Measurements from ENCODE around the gene ZNF273.
"Not testable (repeated sequence)": the region's sequence is repeated elsewhere in the genome, so short reads cannot be mapped to it uniquely, and the experiment has no call there.

Gene ZNF273

GRCh38 chr7:64947252-64948000, 44.4 kb downstream of the ZNF273 start:
- DNase-seq: no peak

GRCh38 chr7:64948774-64949173, 45.7 kb downstream of the ZNF273 start:
- not testable (repeated sequence) for DNase-seq

GRCh38 chr7:64950673-64951072, 47.6 kb downstream of the ZNF273 start:
- DNase-seq: not testable (repeated sequence)

GRCh38 chr7:64951250-64951848, 48.3 kb downstream of the ZNF273 start:
- DNase-seq: peak in 1 of 2 donors; percentile 62

- no peak for DNase-seq
Observed at GRCh38 chr7:64959072-64959747, 56.1 kb downstream of the ZNF273 start.

GRCh38 chr7:64965594-64965993, 62.5 kb downstream of the ZNF273 start:
- DNase-seq: no peak

GRCh38 chr7:64978497-64979203, 75.6 kb downstream of the ZNF273 start:
- DNase-seq: no peak
